Measurements from ENCODE around the gene ACADS.

Gene ACADS

GRCh38 chr12:120758798-120759590, 33.4 kb downstream of the ACADS start:
- no peak for DNase-seq

- DNase-seq, result peak; percentile 81 to 99 (median 98)
These were observed 34.1 kb downstream of the ACADS start for GRCh38 chr12:120759591-120760348.

GRCh38 chr12:120760349-120761254, 35.0 kb downstream of the ACADS start:
- DNase-seq, result peak in 2 of 3 experiments; percentile 43 to 59

GRCh38 chr12:120761519-120761934, 35.9 kb downstream of the ACADS start:
- peak in 2 of 3 experiments; percentile 43 to 77 for DNase-seq

GRCh38 chr12:120762086-120762485, 36.5 kb downstream of the ACADS start:
- peak in 1 of 3 experiments; percentile 54 for DNase-seq

GRCh38 chr12:120763250-120763649, 37.6 kb downstream of the ACADS start:
- no peak for DNase-seq

- DNase-seq, result no peak
These were observed 39.2 kb downstream of the ACADS start for GRCh38 chr12:120764816-120765215.

- DNase-seq, result no peak
These were observed 40.9 kb downstream of the ACADS start for GRCh38 chr12:120766566-120766965.

GRCh38 chr12:120767071-120768024, 41.7 kb downstream of the ACADS start:
- DNase-seq, result peak in 2 of 3 experiments; percentile 29 to 65

GRCh38 chr12:120771097-120771496, 45.5 kb downstream of the ACADS start:
- DNase-seq, result no peak

GRCh38 chr12:120774169-120774916, 48.7 kb downstream of the ACADS start:
- DNase-seq, result no peak

GRCh38 chr12:120775862-120776552, 50.4 kb downstream of the ACADS start:
- no peak for DNase-seq

- DNase-seq, result no peak
These were observed 57.6 kb downstream of the ACADS start for GRCh38 chr12:120783197-120783596.

GRCh38 chr12:120784804-120785203, 59.2 kb downstream of the ACADS start:
- DNase-seq, result no peak

- no peak for DNase-seq
These were observed 62.3 kb downstream of the ACADS start for GRCh38 chr12:120787889-120788288.
